HEK293T (cell line): ENCODE data around the gene CTNNA2.

ENCODE experiments used
- ARNT ChIP-seq: fragments of 450-650 bp; IDR thresholded peaks from 2 replicates; pipeline ENCODE4 v1.6.1; 2017; ENCODE audit warnings: mild to moderate bottlenecking
- BHLHE40 ChIP-seq: fragments of 450-650 bp; IDR thresholded peaks from 2 replicates; pipeline ENCODE4 v1.6.1; 2016; ENCODE audit warnings: mild to moderate bottlenecking, moderate library complexity, borderline replicate concordance
- CTBP1 ChIP-seq: fragments of 450-650 bp; IDR thresholded peaks from 2 replicates; pipeline ENCODE4 v1.6.1; 2016; ENCODE audit warnings: borderline replicate concordance
- ELF4 ChIP-seq: fragments of 450-650 bp; IDR thresholded peaks from 2 replicates; pipeline ENCODE4 v1.6.1; 2017; ENCODE audit warnings: antibody characterized with exemption
- FOXA1 ChIP-seq: fragments of 450-650 bp; IDR thresholded peaks from 2 replicates; pipeline ENCODE4 v1.6.1; 2016; ENCODE audit warnings: mild to moderate bottlenecking
- FOXK2 ChIP-seq: fragments of 450-650 bp; IDR thresholded peaks from 2 replicates; pipeline ENCODE4 v1.6.1; 2016; ENCODE audit warnings: mild to moderate bottlenecking
- HDGF ChIP-seq: fragments of 450-650 bp; IDR thresholded peaks from 2 replicates; pipeline ENCODE4 v1.6.1; 2017; ENCODE audit warnings: antibody characterized with exemption, borderline replicate concordance
- LEF1 ChIP-seq: fragments of 450-650 bp; IDR thresholded peaks from 2 replicates; pipeline ENCODE4 v1.6.1; 2017; ENCODE audit warnings: mild to moderate bottlenecking, borderline replicate concordance
- NFRKB ChIP-seq: fragments of 450-650 bp; IDR thresholded peaks from 2 replicates; pipeline ENCODE4 v1.6.1; 2016; ENCODE audit warnings: mild to moderate bottlenecking, moderate library complexity
- PKNOX1 ChIP-seq: fragments of 450-650 bp; IDR thresholded peaks from 2 replicates; pipeline ENCODE4 v1.6.1; 2016
- SP1 ChIP-seq: fragments of 450-650 bp; IDR thresholded peaks from 2 replicates; pipeline ENCODE4 v1.6.1; 2017
- SUZ12 ChIP-seq: fragments of 450-650 bp; IDR thresholded peaks from 2 replicates; pipeline ENCODE4 v1.6.1; 2016; ENCODE audit warnings: mild to moderate bottlenecking
- TARDBP ChIP-seq: fragments of 450-650 bp; IDR thresholded peaks from 2 replicates; pipeline ENCODE4 v1.6.1; 2016
- ZNF384 ChIP-seq: fragments of 450-650 bp; IDR thresholded peaks from 2 replicates; pipeline ENCODE4 v1.6.1; 2016

GRCh38 chr2:79950526-79950925 lies 437.7 kb downstream of the CTNNA2 start:
- TF ChIP-seq PKNOX1 (no peak), NFRKB (no peak), BHLHE40 (no peak), SUZ12 (no peak), ARNT (no peak), FOXK2 (no peak), ZNF384 (no peak), HDGF (no peak), CTBP1 (no peak), FOXA1 (no peak), SP1 (no peak), ELF4 (no peak), LEF1 (no peak), TARDBP (no peak)
